Right lobe of liver (tissue), 4 donors: Measurements from ENCODE around the gene BTG1.
"Not testable (repeated sequence)": the region's sequence is repeated elsewhere in the genome, so short reads cannot be mapped to it uniquely, and the experiment has no call there.

ENCODE experiments used
- CTCF ChIP-seq, 4 donors: fragments of 200-600 bp in 3 of 4; fragments of 450-650 bp in 1 of 4; IDR thresholded peaks; one replicate each; pipeline versions ENCODE4 v1.5.1 to v1.8.0; 2016 to 2022; ENCODE audit warnings: antibody characterized with exemption in 4 of 4, mild to moderate bottlenecking in 2 of 4
- POLR2A ChIP-seq: fragments of 450-650 bp; IDR thresholded peaks from one replicate; pipeline ENCODE4 v1.6.1; 2017; ENCODE audit warnings: antibody characterized with exemption, mild to moderate bottlenecking
- donor health status: DM: no; HTN: no; CAD: no.
- donor health status: DM: no; HTN: no; CAD: no.
- donor health status: DM: no; HTN: yes; CAD: no.

GRCh38 chr12:92135541-92135940 lies 10.1 kb downstream of the BTG1 start:
- TF ChIP-seq CTCF (IDR thresholded peaks at IDR 0.05); POLR2A: not testable (repeated sequence)
